ENCODE measurements around the gene PRUNE2. TPM values are rescaled to one million over a fixed set of nuclear protein-coding genes. Genes with fewer than 3 reads are reported as not detected.
"Not testable (repeated sequence)": the region's sequence is repeated elsewhere in the genome, so short reads cannot be mapped to it uniquely, and the experiment has no call there.

Gene PRUNE2
- 6.5 TPM for total RNA-seq (2013)
- polyA plus RNA-seq: 1 to 10 TPM in 2 of 3 donors, under 1 TPM in 1; 0.72 to 1.8 (median 1.5) TPM
- 0.32 and 0.69 TPM in 2 replicates for polyA minus RNA-seq
- 1.1 to 11.6 (median 2.7) reads per million in 11 experiments for total RNA-seq

- WGBS (ENCODE audit: insufficient coverage): 4% methylated on average over 76 of the region's 79 CpGs
- H3K9ac ChIP-seq (ENCODE audit: insufficient read depth, low read length, poor library complexity, severe bottlenecking): no peak within 1 kb of the TSS
Measured at GRCh38 chr9:76905791-76906646, at the start of gene PRUNE2. Gene PRUNE2 (minus strand): TSS chr9:76906114. CDS start chr9:76905963, 151 bp downstream.

GRCh38 chr9:76955406-76955805, 49.5 kb upstream of the PRUNE2 start:
- H3K4me2 ChIP-seq (replicated peaks; ENCODE audit: extremely low read depth, low read length, poor library complexity, severe bottlenecking); H3K79me2 ChIP-seq (ENCODE audit: insufficient read depth, low read length); DNase-seq; H3K4me1 Mint-ChIP-seq; H2AFZ ChIP-seq (ENCODE audit: insufficient read depth, low read depth, low read length, poor library complexity, severe bottlenecking); H3K4me1 ChIP-seq (ENCODE audit: control insufficient read depth in 1 of 2, insufficient read depth in 2 of 2, low read length in 2 of 2); H3K27me3 Mint-ChIP-seq (ENCODE audit: low read depth in 3 of 3); H3K27ac Mint-ChIP-seq; H3K36me3 Mint-ChIP-seq; H3K4me3 Mint-ChIP-seq; H4K20me1 ChIP-seq (ENCODE audit: insufficient read depth, low read length); intact Hi-C loops (cut with micrococcal nuclease); H3K4me3 ChIP-seq (replicated peaks in 1 of 3; ENCODE audit: low read depth in 2 of 3, low read length in 3 of 3); H3K27me3 ChIP-seq (ENCODE audit: control insufficient read depth in 2 of 2, insufficient read depth in 2 of 2, low read length in 2 of 2); H3K9me3 ChIP-seq (replicated peaks in 1 of 2; ENCODE audit: control insufficient read depth in 1 of 2, insufficient read depth in 1 of 2, low read length in 2 of 2); H3K36me3 ChIP-seq (replicated peaks in 1 of 2; ENCODE audit: control insufficient read depth in 1 of 2, insufficient read depth in 2 of 2, low read length in 2 of 2); H3K27ac ChIP-seq (ENCODE audit: low read depth in 1 of 2, low read length in 2 of 2); H3K9me3 Mint-ChIP-seq; H3K9ac ChIP-seq (ENCODE audit: insufficient read depth, low read length, poor library complexity, severe bottlenecking): not testable (repeated sequence)
- 98% methylated on average over 9 of the region's 23 CpGs for WGBS (ENCODE audit: insufficient coverage)

More at GRCh38 chr9:76905791-76906646, at the start of gene PRUNE2:
- no peaks in the 10 kb centered on the region for H3K9me3 ChIP-seq (replicated peaks in 1 of 2; ENCODE audit: control insufficient read depth in 1 of 2, insufficient read depth in 1 of 2, low read length in 2 of 2)
- no peaks in the 10 kb centered on the region for H3K36me3 ChIP-seq (replicated peaks in 1 of 2; ENCODE audit: control insufficient read depth in 1 of 2, insufficient read depth in 2 of 2, low read length in 2 of 2)
- Mint-ChIP-seq H3K9me3 (peaks cover 0 to 3% (median 1%) of the 10 kb centered on the region in 7 donors), H3K4me3 (peak within 1 kb of the TSS in 1 of 2 donors; percentile 83), H3K4me1 (no peaks in the 10 kb centered on the region), H3K36me3 (no peaks in the 10 kb centered on the region), H3K27me3 (ENCODE audit: low read depth in 3 of 3) (peaks cover 41 to 64% (median 43%) of the 10 kb centered on the region in 3 donors), H3K27ac (no peak within 1 kb of the TSS)
- peaks cover 35 to 36% of the 10 kb centered on the region in 2 donors for H3K27me3 ChIP-seq (ENCODE audit: control insufficient read depth in 2 of 2, insufficient read depth in 2 of 2, low read length in 2 of 2)
- intact Hi-C loops (cut with micrococcal nuclease): no loop called here
- no peak within 1 kb of the TSS for H2AFZ ChIP-seq (ENCODE audit: insufficient read depth, low read depth, low read length, poor library complexity, severe bottlenecking)
- no peak within 1 kb of the TSS for H3K4me3 ChIP-seq (replicated peaks in 1 of 3; ENCODE audit: low read depth in 2 of 3, low read length in 3 of 3)
- no peaks in the 10 kb centered on the region for H3K4me1 ChIP-seq (ENCODE audit: control insufficient read depth in 1 of 2, insufficient read depth in 2 of 2, low read length in 2 of 2)
- no peak within 1 kb of the TSS for H3K4me2 ChIP-seq (replicated peaks; ENCODE audit: extremely low read depth, low read length, poor library complexity, severe bottlenecking)
- no peaks in the 10 kb centered on the region for H3K79me2 ChIP-seq (ENCODE audit: insufficient read depth, low read length)
- no peak for DNase-seq
- H4K20me1 ChIP-seq (ENCODE audit: insufficient read depth, low read length): no peaks in the 10 kb centered on the region
- no peak for TF ChIP-seq CTCF (IDR thresholded peaks at IDR 0.05)
- H3K27ac ChIP-seq (ENCODE audit: low read depth in 1 of 2, low read length in 2 of 2): no peak within 1 kb of the TSS

Measured in CD14-positive monocyte (primary cell).